ENCODE measurements around the gene PTPN6. TPM values are rescaled to one million over a fixed set of nuclear protein-coding genes. Genes with fewer than 3 reads are reported as not detected.

PTPN6 gene
- total and polyA plus RNA-seq, 2 donors (not counting 1 experiment from before 2014, with no cell fraction given) = 0.06 TPM; not detected in 1

DNA sequence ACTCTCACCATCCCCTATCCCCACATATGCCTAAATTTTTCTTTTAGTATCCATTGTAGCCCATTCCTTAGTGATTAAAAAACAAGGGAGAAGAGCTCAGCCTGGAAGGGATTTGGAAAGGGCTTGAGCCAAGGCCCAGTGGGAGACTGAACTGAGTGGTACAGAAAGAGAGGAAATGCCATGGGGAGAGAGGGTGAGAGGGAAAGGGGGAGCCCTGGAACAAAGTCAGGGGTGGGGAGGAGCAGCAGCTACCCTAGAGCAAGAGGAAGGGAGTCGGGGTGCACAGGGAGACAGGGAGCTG lies 26.0 kb upstream of the PTPN6 start:
- H3K4me1 ChIP-seq (ENCODE audit: control insufficient read depth, extremely low read depth, insufficient read depth, low read length) = peaks cover 29% of the 10 kb centered on the region
- peak overlapping the region; percentile 82 for H3K4me2 ChIP-seq (ENCODE audit: extremely low read depth, insufficient read depth, low read length)
- H3K27me3 ChIP-seq (ENCODE audit: control insufficient read depth, insufficient read depth, low read length) = no peaks in the 10 kb centered on the region
- peak overlapping the region in 2 of 4 experiments; percentile 75 to 84 for H3K4me3 ChIP-seq (replicated peaks in 1 of 4; ENCODE audit: control extremely low read depth in 1 of 4, insufficient read depth in 1 of 4, low read depth in 3 of 4, low read length in 4 of 4)
- H3K79me2 ChIP-seq (ENCODE audit: control insufficient read depth, insufficient read depth, low read length) = peaks cover 28% of the 10 kb centered on the region
- DNase-seq (ENCODE audit: low read depth in 2 of 2) = no peak
- H3K36me3 ChIP-seq (ENCODE audit: control insufficient read depth, insufficient read depth, low read length) = peaks cover 12% of the 10 kb centered on the region
- peak overlapping the region; percentile 92 for H3K27ac ChIP-seq (ENCODE audit: insufficient read depth, low read length)
- H3K9me3 ChIP-seq (ENCODE audit: control insufficient read depth, insufficient read depth, low read depth, low read length) = no peaks in the 10 kb centered on the region
- TF ChIP-seq, protein P1, sequence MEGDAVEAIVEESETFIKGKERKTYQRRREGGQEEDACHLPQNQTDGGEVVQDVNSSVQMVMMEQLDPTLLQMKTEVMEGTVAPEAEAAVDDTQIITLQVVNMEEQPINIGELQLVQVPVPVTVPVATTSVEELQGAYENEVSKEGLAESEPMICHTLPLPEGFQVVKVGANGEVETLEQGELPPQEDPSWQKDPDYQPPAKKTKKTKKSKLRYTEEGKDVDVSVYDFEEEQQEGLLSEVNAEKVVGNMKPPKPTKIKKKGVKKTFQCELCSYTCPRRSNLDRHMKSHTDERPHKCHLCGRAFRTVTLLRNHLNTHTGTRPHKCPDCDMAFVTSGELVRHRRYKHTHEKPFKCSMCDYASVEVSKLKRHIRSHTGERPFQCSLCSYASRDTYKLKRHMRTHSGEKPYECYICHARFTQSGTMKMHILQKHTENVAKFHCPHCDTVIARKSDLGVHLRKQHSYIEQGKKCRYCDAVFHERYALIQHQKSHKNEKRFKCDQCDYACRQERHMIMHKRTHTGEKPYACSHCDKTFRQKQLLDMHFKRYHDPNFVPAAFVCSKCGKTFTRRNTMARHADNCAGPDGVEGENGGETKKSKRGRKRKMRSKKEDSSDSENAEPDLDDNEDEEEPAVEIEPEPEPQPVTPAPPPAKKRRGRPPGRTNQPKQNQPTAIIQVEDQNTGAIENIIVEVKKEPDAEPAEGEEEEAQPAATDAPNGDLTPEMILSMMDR (conservative IDR thresholded peaks at IDR 0.05 in 1 of 2, IDR thresholded peaks at IDR 0.05 in 1 of 2; ENCODE audit: low read depth in 1 of 2, low read length in 2 of 2) = no peak
- TF ChIP-seq EZH2 (IDR thresholded peaks at IDR 0.05; ENCODE audit: low read length, missing control alignments) = no peak
- no peak overlapping the region for H3K9ac ChIP-seq (ENCODE audit: insufficient read depth, low read length)
- no peak overlapping the region for H2AFZ ChIP-seq (ENCODE audit: low read length)
- no peaks in the 10 kb centered on the region for H4K20me1 ChIP-seq (ENCODE audit: control insufficient read depth, extremely low read depth, insufficient read depth, low read length)

DNA sequence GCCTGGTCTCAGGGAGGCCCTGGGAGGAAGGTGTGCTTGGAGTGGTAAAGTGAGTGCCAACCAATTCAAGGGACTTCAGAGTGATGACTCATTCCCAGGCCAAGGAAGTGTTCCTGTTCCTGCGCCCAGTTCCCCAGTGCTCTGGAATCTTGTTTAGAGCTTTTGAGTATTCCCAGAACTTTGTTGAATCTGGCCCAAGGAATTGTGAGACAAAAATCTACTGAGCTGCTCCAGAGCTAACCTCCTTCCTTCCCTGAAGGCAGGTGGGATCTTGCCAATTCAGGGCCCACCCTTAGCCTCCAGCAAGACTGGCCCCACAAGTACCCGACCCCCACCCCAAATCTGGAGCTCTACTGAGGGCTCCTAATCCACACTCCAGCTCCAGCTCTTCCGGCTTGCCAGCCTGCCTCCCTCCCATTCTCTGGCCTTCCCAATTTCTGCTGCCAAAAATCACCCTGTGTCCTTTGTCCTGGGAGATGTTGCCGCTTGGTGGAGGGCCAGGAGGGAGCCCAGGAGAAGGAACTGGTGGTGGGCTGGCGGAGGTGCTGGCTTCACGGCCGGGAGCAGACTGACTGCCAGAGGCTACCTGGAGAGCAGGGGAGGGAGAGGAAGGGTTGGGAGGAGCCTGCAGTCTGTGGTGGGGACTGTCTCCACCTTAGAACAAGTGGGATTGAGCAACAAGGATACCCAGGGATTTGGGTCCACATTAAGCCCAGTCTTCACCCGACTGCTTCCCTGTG lies 25.4 kb upstream of the PTPN6 start:
- Histone ChIP-seq H3K4me2 (ENCODE audit: extremely low read depth, insufficient read depth, low read length) (peak overlapping the region; percentile 82), H3K27ac (ENCODE audit: insufficient read depth, low read length) (peak overlapping the region; percentile 92), H3K4me1 (ENCODE audit: control insufficient read depth, extremely low read depth, insufficient read depth, low read length) (peaks cover 29% of the 10 kb centered on the region), H3K27me3 (ENCODE audit: control insufficient read depth, insufficient read depth, low read length) (no peaks in the 10 kb centered on the region), H3K9me3 (ENCODE audit: control insufficient read depth, insufficient read depth, low read depth, low read length) (no peaks in the 10 kb centered on the region), H3K79me2 (ENCODE audit: control insufficient read depth, insufficient read depth, low read length) (peaks cover 31% of the 10 kb centered on the region), H3K36me3 (ENCODE audit: control insufficient read depth, insufficient read depth, low read length) (peaks cover 12% of the 10 kb centered on the region), H4K20me1 (ENCODE audit: control insufficient read depth, extremely low read depth, insufficient read depth, low read length) (no peaks in the 10 kb centered on the region), H3K4me3 (replicated peaks in 1 of 4; ENCODE audit: control extremely low read depth in 1 of 4, insufficient read depth in 1 of 4, low read depth in 3 of 4, low read length in 4 of 4) (peak overlapping the region; percentile 40 to 84 (median 74)), H3K9ac (ENCODE audit: insufficient read depth, low read length) (peak overlapping the region; percentile 49), H2AFZ (ENCODE audit: low read length) (peak overlapping the region; percentile 4)
- TF ChIP-seq, protein P1 (conservative IDR thresholded peaks at IDR 0.05 in 1 of 2, IDR thresholded peaks at IDR 0.05 in 1 of 2; ENCODE audit: low read depth in 1 of 2, low read length in 2 of 2) = no peak
- no peak for TF ChIP-seq EZH2 (IDR thresholded peaks at IDR 0.05; ENCODE audit: low read length, missing control alignments)
- DNase-seq (ENCODE audit: low read depth in 2 of 2) = peak; percentile 92 to 96

DNA sequence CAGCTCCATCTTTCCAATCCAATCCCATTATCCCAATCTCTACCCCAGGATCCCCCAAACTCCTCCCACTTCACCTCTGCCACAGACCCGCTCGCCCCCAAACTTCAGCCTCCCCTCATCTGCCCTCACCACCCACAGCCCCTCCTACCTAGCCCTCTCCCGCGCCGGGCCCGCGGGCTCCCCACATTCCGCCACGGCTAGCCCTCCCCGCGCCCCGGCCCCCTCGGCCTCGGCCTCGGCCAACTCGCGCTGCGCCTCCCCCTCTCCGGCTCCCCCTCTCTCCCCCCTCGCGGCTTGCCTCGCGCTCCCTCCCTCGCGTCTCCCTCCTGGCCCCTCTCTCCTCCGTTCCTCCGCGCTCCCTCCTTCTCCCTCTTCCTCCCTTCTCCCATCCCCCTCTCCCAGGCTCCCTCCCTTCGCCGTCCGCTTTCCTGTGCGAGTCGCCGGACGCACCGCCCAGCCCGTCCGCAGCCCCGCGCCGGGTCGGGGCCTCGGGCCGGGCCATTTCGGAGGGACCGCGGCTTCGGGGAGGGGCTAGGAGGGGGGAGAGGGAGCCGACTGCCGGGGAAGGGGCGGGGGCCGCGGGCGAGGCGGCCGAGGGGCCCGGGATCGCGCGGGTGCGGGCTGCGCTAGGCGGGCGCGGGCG lies 23.7 kb upstream of the PTPN6 start, which contains the start of gene ATN1:
ATN1 (plus strand) TSS at position 581 of the 643 bp plus-strand sequence. CDS start 6,043 bp downstream, outside the sequence.
- no peak for TF ChIP-seq EZH2 (IDR thresholded peaks at IDR 0.05; ENCODE audit: low read length, missing control alignments)
- TF ChIP-seq, protein P1 (conservative IDR thresholded peaks at IDR 0.05 in 1 of 2, IDR thresholded peaks at IDR 0.05 in 1 of 2; ENCODE audit: low read depth in 1 of 2, low read length in 2 of 2) = no peak
- peak; percentile 81 to 87 for DNase-seq (ENCODE audit: low read depth in 2 of 2)
- Histone ChIP-seq H3K27me3 (ENCODE audit: control insufficient read depth, insufficient read depth, low read length) (no peaks in the 10 kb centered on the region), H3K36me3 (ENCODE audit: control insufficient read depth, insufficient read depth, low read length) (peaks cover 3% of the 10 kb centered on the region), H4K20me1 (ENCODE audit: control insufficient read depth, extremely low read depth, insufficient read depth, low read length) (no peaks in the 10 kb centered on the region), H3K4me2 (ENCODE audit: extremely low read depth, insufficient read depth, low read length) (peak within 1 kb of the TSS; percentile 97), H3K27ac (ENCODE audit: insufficient read depth, low read length) (peak within 1 kb of the TSS; percentile 92), H3K9me3 (ENCODE audit: control insufficient read depth, insufficient read depth, low read depth, low read length) (no peaks in the 10 kb centered on the region), H3K4me1 (ENCODE audit: control insufficient read depth, extremely low read depth, insufficient read depth, low read length) (peaks cover 29% of the 10 kb centered on the region), H3K4me3 (replicated peaks in 1 of 4; ENCODE audit: control extremely low read depth in 1 of 4, insufficient read depth in 1 of 4, low read depth in 3 of 4, low read length in 4 of 4) (peak within 1 kb of the TSS; percentile 74 to 95 (median 88)), H2AFZ (ENCODE audit: low read length) (no peak within 1 kb of the TSS), H3K79me2 (ENCODE audit: control insufficient read depth, insufficient read depth, low read length) (peaks cover 45% of the 10 kb centered on the region), H3K9ac (ENCODE audit: insufficient read depth, low read length) (peak within 1 kb of the TSS; percentile 74)

All from fibroblast of lung (primary cell).